H9 (cell line): ENCODE data around the gene CDH4. TPM values are rescaled to one million over a fixed set of nuclear protein-coding genes. Genes with fewer than 3 reads are reported as not detected.

Source experiments
- DNase-seq: peaks from one replicate; pipeline ENCODE4 v3.0.0-alpha.2; 2017
- H2AFZ ChIP-seq: one replicate; pipeline ENCODE4 v1.6.1; 2013; ENCODE audit warnings: mild to moderate bottlenecking, low read length, control low read depth, moderate library complexity
- H2AK5ac ChIP-seq: 2 replicates; pipeline ENCODE4 v1.6.1; 2013; ENCODE audit warnings: low read length, control low read depth, mixed read lengths; ENCODE audit not compliant: insufficient read length
- H2BK120ac ChIP-seq: one replicate; pipeline ENCODE4 v1.6.1; 2013; ENCODE audit warnings: low read depth, mild to moderate bottlenecking, low read length, control low read depth, inconsistent platforms; ENCODE audit not compliant: poor library complexity, severe bottlenecking
- H2BK12ac ChIP-seq: 2 replicates; pipeline ENCODE4 v1.6.1; 2013; ENCODE audit warnings: low read length, control low read depth, mixed read lengths, low read depth; ENCODE audit not compliant: insufficient read length
- H2BK15ac ChIP-seq: 2 replicates; pipeline ENCODE4 v1.6.1; 2013; ENCODE audit warnings: low read depth, low read length, control low read depth
- H2BK20ac ChIP-seq: one replicate; pipeline ENCODE4 v1.6.1; 2013; ENCODE audit warnings: low read depth, mild to moderate bottlenecking, low read length, control low read depth, inconsistent platforms; ENCODE audit not compliant: poor library complexity, severe bottlenecking
- H2BK5ac ChIP-seq: 2 replicates; pipeline ENCODE4 v1.6.1; 2013; ENCODE audit warnings: low read length, control low read depth, mixed read lengths; ENCODE audit not compliant: insufficient read length
- H3K14ac ChIP-seq: 2 replicates; pipeline ENCODE4 v1.6.1; 2013; ENCODE audit warnings: low read length, control low read depth; ENCODE audit not compliant: insufficient read depth
- H3K18ac ChIP-seq: 2 replicates; pipeline ENCODE4 v1.6.1; 2013; ENCODE audit warnings: low read depth, mild to moderate bottlenecking, mixed read lengths, low read length, control low read depth; ENCODE audit not compliant: insufficient read length
- H3K23ac ChIP-seq: 2 replicates; pipeline ENCODE4 v1.6.1; 2013; ENCODE audit warnings: low read length, control low read depth, mixed read lengths, low read depth; ENCODE audit not compliant: insufficient read length
- H3K23me2 ChIP-seq: 2 replicates; pipeline ENCODE4 v1.6.1; 2013; ENCODE audit warnings: low read depth, mild to moderate bottlenecking, mixed read lengths, low read length, control low read depth; ENCODE audit not compliant: insufficient read length, poor library complexity, severe bottlenecking
- H3K27ac ChIP-seq: 2 replicates; pipeline ENCODE4 v1.5.1; 2013; ENCODE audit warnings: low read length, control low read depth, mixed read lengths, low read depth; ENCODE audit not compliant: insufficient read length
- H3K27me3 ChIP-seq: 2 replicates; pipeline ENCODE4 v1.6.1; 2013; ENCODE audit warnings: low read length, control low read depth, inconsistent platforms; ENCODE audit not compliant: insufficient read depth
- H3K4ac ChIP-seq: 2 replicates; pipeline ENCODE4 v1.6.1; 2013; ENCODE audit warnings: low read depth, mild to moderate bottlenecking, control low read depth, inconsistent platforms, low read length, moderate library complexity
- H3K4me1 ChIP-seq: 2 replicates; pipeline ENCODE4 v1.6.1; 2013; ENCODE audit warnings: low read length, control low read depth, inconsistent platforms; ENCODE audit not compliant: insufficient read depth
- H3K4me2 ChIP-seq: 2 replicates; pipeline ENCODE4 v1.6.1; 2013; ENCODE audit warnings: low read length, control low read depth, mixed read lengths; ENCODE audit not compliant: insufficient read length, insufficient read depth
- H3K56ac ChIP-seq: 2 replicates; pipeline ENCODE4 v1.6.1; 2013; ENCODE audit warnings: low read depth, mild to moderate bottlenecking, mixed read lengths, low read length, control low read depth; ENCODE audit not compliant: insufficient read length
- H3K79me1 ChIP-seq: 2 replicates; pipeline ENCODE4 v1.6.1; 2013; ENCODE audit warnings: low read depth, mild to moderate bottlenecking, moderate library complexity, low read length, control low read depth, inconsistent platforms; ENCODE audit not compliant: insufficient read depth, poor library complexity, severe bottlenecking
- H3K79me2 ChIP-seq: 2 replicates; pipeline ENCODE4 v1.6.1; 2013; ENCODE audit warnings: low read length, control low read depth, inconsistent platforms; ENCODE audit not compliant: insufficient read depth
- H3K9ac ChIP-seq: 2 replicates; pipeline ENCODE4 v1.6.1; 2013; ENCODE audit warnings: low read length, control low read depth, mixed read lengths; ENCODE audit not compliant: insufficient read length; ENCODE audit errors: extremely low read depth
- H3K9me3 ChIP-seq: one replicate; pipeline ENCODE4 v1.6.1; 2013; ENCODE audit warnings: low read depth, low read length, inconsistent platforms; ENCODE audit not compliant: control insufficient read depth
- H3T11ph ChIP-seq: one replicate; pipeline ENCODE4 v1.6.1; 2013; ENCODE audit warnings: mild to moderate bottlenecking, low read length, control low read depth, inconsistent platforms
- H4K20me1 ChIP-seq: one replicate; pipeline ENCODE4 v1.6.1; 2013; ENCODE audit not compliant: control insufficient read depth, insufficient read length, insufficient read depth
- H4K5ac ChIP-seq: 2 replicates; pipeline ENCODE4 v1.6.1; 2013; ENCODE audit warnings: low read depth, mild to moderate bottlenecking, mixed read lengths, low read length, control low read depth; ENCODE audit not compliant: insufficient read length
- H4K8ac ChIP-seq: replicated peaks from 2 replicates; pipeline ENCODE4 v1.6.1; 2013; ENCODE audit warnings: low read length, control low read depth, mixed read lengths, low read depth; ENCODE audit not compliant: insufficient read length
- H4K91ac ChIP-seq: 2 replicates; pipeline ENCODE4 v1.6.1; 2013; ENCODE audit warnings: low read depth, mild to moderate bottlenecking, moderate library complexity, mixed read lengths, low read length, control low read depth; ENCODE audit not compliant: insufficient read length
- H3K27ac Mint-ChIP-seq, 3 experiments: 2 replicates in 2 of 3; 3 replicates in 1 of 3; pipeline ENCODE4 v1.8.0; 2020 to 2021; ENCODE audit warnings: mixed read lengths in 3 of 3, mild to moderate bottlenecking in 1 of 3, moderate library complexity in 1 of 3
- H3K27me3 Mint-ChIP-seq: 2 replicates; pipeline ENCODE4 v1.8.0; 2021; ENCODE audit warnings: low read depth, mild to moderate bottlenecking, moderate library complexity, mixed read lengths
- H3K36me3 Mint-ChIP-seq, 3 experiments: 2 replicates in 2 of 3; 3 replicates in 1 of 3; pipeline ENCODE4 v1.8.0; 2020 to 2021; ENCODE audit warnings: low read depth in 3 of 3, mixed read lengths in 3 of 3; ENCODE audit not compliant: insufficient read depth in 1 of 3
- H3K4me1 Mint-ChIP-seq, 2 experiments: 2 replicates each; pipeline ENCODE4 v1.8.0; 2020; ENCODE audit warnings: mixed read lengths in 2 of 2
- H3K4me3 Mint-ChIP-seq, 2 experiments: 2 replicates in 1 of 2; 3 replicates in 1 of 2; pipeline ENCODE4 v1.8.0; 2020 to 2021; ENCODE audit warnings: mild to moderate bottlenecking in 2 of 2, mixed read lengths in 2 of 2, moderate library complexity in 1 of 2
- H3K9me3 Mint-ChIP-seq, 2 experiments: 2 replicates in 1 of 2; 3 replicates in 1 of 2; pipeline ENCODE4 v1.8.0; 2020; ENCODE audit warnings: mild to moderate bottlenecking in 2 of 2, mixed read lengths in 2 of 2, moderate library complexity in 1 of 2
- CTCF ChIP-seq: fragments of 200-600 bp; sonication (generic); conservative IDR thresholded peaks from 3 replicates; pipeline ENCODE4 v1.8.0; 2021; ENCODE audit warnings: antibody characterized with exemption, mild to moderate bottlenecking
- WGBS: extraction: QIAGEN DNeasy Blood & Tissue Kit; methylation state at CpG from one replicate; pipeline ENCODE4 v1.1.7; 2013; ENCODE audit warnings: missing lambda C conversion rate, low lambda C conversion rate, mixed read lengths; ENCODE audit not compliant: insufficient read length; ENCODE audit errors: extremely low coverage; 5-methylcytosine and 5-hydroxymethylcytosine counted together
- total RNA-seq: library from RNA; stranded (reverse); gene quantifications from 2 replicates; pipeline ENCODE4 v1.2.1, GENCODE V29; 2021

Gene CDH4
- total RNA-seq, 1 experiment from 2014 or later: 3.0 TPM

GRCh38 chr20:61868006-61868405 lies 615.9 kb downstream of the CDH4 start:
- no peak overlapping the region for H3K14ac ChIP-seq
- H3K18ac ChIP-seq: no peak overlapping the region
- H3K4me3 Mint-ChIP-seq: no peak overlapping the region
- DNase-seq: no peak
- H3K79me2 ChIP-seq: no peaks in the 10 kb centered on the region
- H3K4me1 ChIP-seq: no peaks in the 10 kb centered on the region
- H2AFZ ChIP-seq: no peak overlapping the region
- no peaks in the 10 kb centered on the region for H4K20me1 ChIP-seq
- no peak overlapping the region for H4K8ac ChIP-seq
- no CpG with 5 or more reads among the region's 13 CpGs for WGBS
- peaks cover 0 to 8% (median 5%) of the 10 kb centered on the region in 3 experiments; a peak in 4 of 7 replicates for H3K36me3 Mint-ChIP-seq
- no peak overlapping the region for H4K91ac ChIP-seq
- H2BK5ac ChIP-seq: no peak overlapping the region
- H3K23me2 ChIP-seq: no peaks in the 10 kb centered on the region
- no peak overlapping the region for H3K4me2 ChIP-seq
- H3K9ac ChIP-seq: no peak overlapping the region
- no peaks in the 10 kb centered on the region for H3K9me3 ChIP-seq
- H3K27me3 Mint-ChIP-seq: peaks cover 54% of the 10 kb centered on the region
- no peak overlapping the region for H3T11ph ChIP-seq
- peaks cover 12 to 15% of the 10 kb centered on the region in 2 experiments for H3K9me3 Mint-ChIP-seq
- H3K56ac ChIP-seq: no peak overlapping the region
- H3K23ac ChIP-seq: no peak overlapping the region
- no peaks in the 10 kb centered on the region for H3K4me1 Mint-ChIP-seq
- H3K4ac ChIP-seq: no peak overlapping the region
- no peak overlapping the region for H4K5ac ChIP-seq
- H2AK5ac ChIP-seq: no peak overlapping the region
- no peak overlapping the region for H3K27ac ChIP-seq
- no peak overlapping the region for H2BK120ac ChIP-seq
- H3K27me3 ChIP-seq: peaks cover 2% of the 10 kb centered on the region; the same call in 1 of the 2 replicates
- H3K79me1 ChIP-seq: no peaks in the 10 kb centered on the region
- H2BK15ac ChIP-seq: no peak overlapping the region
- no peak for TF ChIP-seq CTCF
- no peak overlapping the region for H3K27ac Mint-ChIP-seq
- no peak overlapping the region for H2BK20ac ChIP-seq
- no peak overlapping the region for H2BK12ac ChIP-seq
